Measurements from ENCODE around the gene AGPAT3. TPM values are rescaled to one million over a fixed set of nuclear protein-coding genes. Genes with fewer than 3 reads are reported as not detected.

Gene AGPAT3
- total RNA-seq, 1 experiment from 2014 or later, result 13.0 TPM

DNA sequence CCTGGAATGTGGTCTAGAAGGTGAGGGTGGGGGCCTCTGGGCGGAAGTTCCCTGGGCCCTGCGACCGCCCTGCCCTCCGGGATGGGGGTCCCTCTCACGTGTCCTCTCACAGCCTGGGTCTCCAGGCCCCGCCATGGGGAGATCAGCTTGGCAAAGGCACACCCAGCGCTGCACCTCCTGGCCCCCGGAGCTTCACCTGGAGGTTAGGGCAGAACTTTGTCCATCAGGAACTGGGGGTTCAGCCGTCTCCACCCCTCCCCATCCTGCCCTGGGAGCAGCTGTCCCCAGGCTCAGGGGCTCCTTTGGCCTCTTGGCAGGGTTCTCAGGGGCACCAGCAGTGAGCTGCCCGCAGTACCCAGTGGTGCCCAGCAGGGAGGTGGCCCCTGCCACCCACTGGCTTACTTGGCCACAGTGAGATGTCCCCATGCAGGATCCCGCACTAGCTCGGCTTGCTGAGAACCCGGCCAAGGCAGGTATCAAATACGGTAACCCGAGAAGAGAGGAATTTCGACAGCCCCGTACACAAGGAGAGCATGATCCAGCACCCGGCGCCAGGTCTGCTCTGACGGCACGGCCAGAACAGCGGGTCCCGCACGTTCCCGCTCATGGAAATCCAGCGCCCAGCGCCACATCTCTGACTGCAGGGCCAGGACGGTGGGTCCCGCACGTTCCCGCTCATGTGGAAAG lies 38.9 kb upstream of the AGPAT3 start:
- H3K4me3 Mint-ChIP-seq, result no peak overlapping the region
- no peak overlapping the region for H3K18ac ChIP-seq (ENCODE audit: insufficient read length, low read depth, low read length)
- no peak overlapping the region for H3K4ac ChIP-seq (ENCODE audit: low read depth, low read length)
- TF ChIP-seq, protein P1, sequence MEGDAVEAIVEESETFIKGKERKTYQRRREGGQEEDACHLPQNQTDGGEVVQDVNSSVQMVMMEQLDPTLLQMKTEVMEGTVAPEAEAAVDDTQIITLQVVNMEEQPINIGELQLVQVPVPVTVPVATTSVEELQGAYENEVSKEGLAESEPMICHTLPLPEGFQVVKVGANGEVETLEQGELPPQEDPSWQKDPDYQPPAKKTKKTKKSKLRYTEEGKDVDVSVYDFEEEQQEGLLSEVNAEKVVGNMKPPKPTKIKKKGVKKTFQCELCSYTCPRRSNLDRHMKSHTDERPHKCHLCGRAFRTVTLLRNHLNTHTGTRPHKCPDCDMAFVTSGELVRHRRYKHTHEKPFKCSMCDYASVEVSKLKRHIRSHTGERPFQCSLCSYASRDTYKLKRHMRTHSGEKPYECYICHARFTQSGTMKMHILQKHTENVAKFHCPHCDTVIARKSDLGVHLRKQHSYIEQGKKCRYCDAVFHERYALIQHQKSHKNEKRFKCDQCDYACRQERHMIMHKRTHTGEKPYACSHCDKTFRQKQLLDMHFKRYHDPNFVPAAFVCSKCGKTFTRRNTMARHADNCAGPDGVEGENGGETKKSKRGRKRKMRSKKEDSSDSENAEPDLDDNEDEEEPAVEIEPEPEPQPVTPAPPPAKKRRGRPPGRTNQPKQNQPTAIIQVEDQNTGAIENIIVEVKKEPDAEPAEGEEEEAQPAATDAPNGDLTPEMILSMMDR (conservative IDR thresholded peaks at IDR 0.05), result peak; percentile 39
- H3K9me3 Mint-ChIP-seq, result peaks cover 2 to 5% of the 10 kb centered on the region in 2 experiments; a peak in 1 of 5 replicates
- no peaks in the 10 kb centered on the region for H3K4me1 ChIP-seq (ENCODE audit: insufficient read depth, low read length)
- H4K8ac ChIP-seq (replicated peaks; ENCODE audit: insufficient read length, low read depth, low read length), result no peak overlapping the region
- H3K9ac ChIP-seq (ENCODE audit: extremely low read depth, insufficient read length, low read length), result no peak overlapping the region
- no peaks in the 10 kb centered on the region for H3K79me2 ChIP-seq (ENCODE audit: insufficient read depth, low read length)
- H2BK20ac ChIP-seq (ENCODE audit: low read depth, low read length, poor library complexity, severe bottlenecking), result no peak overlapping the region
- no peaks in the 10 kb centered on the region for H3K79me1 ChIP-seq (ENCODE audit: insufficient read depth, low read depth, low read length, poor library complexity, severe bottlenecking)
- no peak overlapping the region for H2BK15ac ChIP-seq (ENCODE audit: low read depth, low read length)
- no peaks in the 10 kb centered on the region for H4K20me1 ChIP-seq (ENCODE audit: control insufficient read depth, insufficient read depth, insufficient read length)
- H2BK5ac ChIP-seq (ENCODE audit: insufficient read length, low read length), result no peak overlapping the region
- no peak overlapping the region for H3K56ac ChIP-seq (ENCODE audit: insufficient read length, low read depth, low read length)
- peaks cover under 1 to 6% (median 2%) of the 10 kb centered on the region in 3 experiments; a peak in 4 of 7 replicates for H3K36me3 Mint-ChIP-seq (ENCODE audit: insufficient read depth in 1 of 3, low read depth in 3 of 3)
- H3K4me1 Mint-ChIP-seq, result peaks cover 8% of the 10 kb centered on the region in 2 experiments
- no peak overlapping the region for H3K27ac ChIP-seq (ENCODE audit: insufficient read length, low read depth, low read length)
- H3K27me3 Mint-ChIP-seq (ENCODE audit: low read depth), result peaks cover 5% of the 10 kb centered on the region
- H4K91ac ChIP-seq (ENCODE audit: insufficient read length, low read depth, low read length), result no peak overlapping the region
- WGBS (ENCODE audit: extremely low coverage, insufficient read length, low lambda C conversion rate), result no CpG with 5 or more reads among the region's 31 CpGs
- H3T11ph ChIP-seq (ENCODE audit: low read length), result no peak overlapping the region
- no peak overlapping the region for H3K23ac ChIP-seq (ENCODE audit: insufficient read length, low read depth, low read length)
- no peak overlapping the region for H2AFZ ChIP-seq (ENCODE audit: low read length)
- no peak overlapping the region for H3K14ac ChIP-seq (ENCODE audit: insufficient read depth, low read length)
- no peak overlapping the region for H2BK120ac ChIP-seq (ENCODE audit: low read depth, low read length, poor library complexity, severe bottlenecking)
- peak; percentile 68 for DNase-seq
- H2AK5ac ChIP-seq (ENCODE audit: insufficient read length, low read length), result no peak overlapping the region
- H3K27ac Mint-ChIP-seq, result peak overlapping the region in 2 of 3 experiments; percentile 23 to 51; a peak in 1 of 7 replicates
- no peak overlapping the region for H2BK12ac ChIP-seq (ENCODE audit: insufficient read length, low read depth, low read length)
- no peaks in the 10 kb centered on the region for H3K23me2 ChIP-seq (ENCODE audit: insufficient read length, low read depth, low read length, poor library complexity, severe bottlenecking)
- H3K4me2 ChIP-seq (ENCODE audit: insufficient read depth, insufficient read length, low read length), result no peak overlapping the region
- no peak overlapping the region for H4K5ac ChIP-seq (ENCODE audit: insufficient read length, low read depth, low read length)
- no peaks in the 10 kb centered on the region for H3K27me3 ChIP-seq (ENCODE audit: insufficient read depth, low read length)
- no peaks in the 10 kb centered on the region for H3K9me3 ChIP-seq (ENCODE audit: control insufficient read depth, low read depth, low read length)
